CD14-positive monocyte (primary cell): ENCODE measurements around the gene TLCD2. TPM values are rescaled to one million over a fixed set of nuclear protein-coding genes. Genes with fewer than 3 reads are reported as not detected.

Experiments used
- DNase-seq, 3 donors: peaks; one replicate each; pipeline ENCODE4 v3.0.0-alpha.2; 2011 to 2022
- H2AFZ ChIP-seq: 2 replicates; pipeline ENCODE4 v1.6.0; 2012; ENCODE audit warnings: mild to moderate bottlenecking, low read depth, low read length, inconsistent platforms; ENCODE audit not compliant: insufficient read depth, poor library complexity, severe bottlenecking
- H3K27ac ChIP-seq, 2 donors: 1 replicate in 1 of 2; 2 replicates in 1 of 2; pipeline ENCODE4 v1.5.1; 2012 to 2013; ENCODE audit warnings: low read length in 2 of 2, control low read depth in 1 of 2, inconsistent platforms in 1 of 2, low read depth in 1 of 2, mild to moderate bottlenecking in 1 of 2
- H3K27me3 ChIP-seq, 2 donors: one replicate each; pipeline versions ENCODE4 v1.6.0 to v1.6.1; 2011 to 2013; ENCODE audit warnings: low read length in 2 of 2; ENCODE audit not compliant: control insufficient read depth in 2 of 2, insufficient read depth in 2 of 2
- H3K36me3 ChIP-seq, 2 donors: replicated peaks in 1 of 2; 1 replicate in 1 of 2; 2 replicates in 1 of 2; pipeline versions ENCODE4 v1.5.1 to v1.6.1; 2012 to 2013; ENCODE audit warnings: low read length in 2 of 2, control low read depth in 1 of 2, inconsistent platforms in 1 of 2, mild to moderate bottlenecking in 1 of 2; ENCODE audit not compliant: insufficient read depth in 2 of 2, control insufficient read depth in 1 of 2
- H3K4me1 ChIP-seq, 2 donors: 1 replicate in 1 of 2; 2 replicates in 1 of 2; pipeline versions ENCODE4 v1.5.1 to v1.6.1; 2012 to 2013; ENCODE audit warnings: low read length in 2 of 2, control low read depth in 1 of 2, inconsistent platforms in 1 of 2, mild to moderate bottlenecking in 1 of 2, moderate library complexity in 1 of 2; ENCODE audit not compliant: insufficient read depth in 2 of 2, control insufficient read depth in 1 of 2
- H3K4me2 ChIP-seq: replicated peaks from 2 replicates; pipeline ENCODE3; 2012; ENCODE audit warnings: low read length, moderate library complexity, mild to moderate bottlenecking; ENCODE audit not compliant: poor library complexity, severe bottlenecking; ENCODE audit errors: extremely low read depth
- H3K4me3 ChIP-seq, 3 experiments: fragments of 200-600 bp in 1 of 3; sonication (generic) in 1 of 3; replicated peaks in 1 of 3; 1 replicate in 2 of 3; 2 replicates in 1 of 3; pipeline ENCODE4 v1.5.1; 2011 to 2013; ENCODE audit warnings: low read length in 3 of 3, mild to moderate bottlenecking in 3 of 3, control low read depth in 2 of 3, low read depth in 2 of 3, inconsistent platforms in 1 of 3, moderate library complexity in 1 of 3
- H3K79me2 ChIP-seq: 2 replicates; pipeline ENCODE4 v1.6.0; 2012; ENCODE audit warnings: mild to moderate bottlenecking, control low read depth, inconsistent platforms, low read length, moderate library complexity; ENCODE audit not compliant: insufficient read depth
- H3K9ac ChIP-seq: 2 replicates; pipeline ENCODE4 v1.6.0; 2017; ENCODE audit warnings: low read length, mild to moderate bottlenecking; ENCODE audit not compliant: insufficient read depth, poor library complexity, severe bottlenecking
- H3K9me3 ChIP-seq, 2 donors: replicated peaks in 1 of 2; 1 replicate in 1 of 2; 2 replicates in 1 of 2; pipeline versions ENCODE4 v1.5.1 to v1.6.1; 2012 to 2013; ENCODE audit warnings: low read length in 2 of 2, control low read depth in 1 of 2; ENCODE audit not compliant: control insufficient read depth in 1 of 2, insufficient read depth in 1 of 2
- H4K20me1 ChIP-seq: 2 replicates; pipeline ENCODE4 v1.6.0; 2012; ENCODE audit warnings: mild to moderate bottlenecking, low read length, control low read depth, moderate library complexity; ENCODE audit not compliant: insufficient read depth
- H3K27ac Mint-ChIP-seq, 7 donors: one replicate each; pipeline ENCODE4 v1.8.0; 2020; ENCODE audit warnings: mild to moderate bottlenecking in 7 of 7, mixed read lengths in 7 of 7, moderate library complexity in 6 of 7, inconsistent platforms in 2 of 7
- H3K27me3 Mint-ChIP-seq, 3 donors: one replicate each; pipeline ENCODE4 v1.8.0; 2021 to 2022; ENCODE audit warnings: low read depth in 3 of 3, mild to moderate bottlenecking in 3 of 3, mixed read lengths in 3 of 3, moderate library complexity in 3 of 3, inconsistent platforms in 1 of 3
- H3K36me3 Mint-ChIP-seq, 2 donors: one replicate each; pipeline ENCODE4 v1.8.0; 2020; ENCODE audit warnings: mixed read lengths in 2 of 2, inconsistent platforms in 1 of 2, mild to moderate bottlenecking in 1 of 2
- H3K4me1 Mint-ChIP-seq: one replicate; pipeline ENCODE4 v1.8.0; 2020; ENCODE audit warnings: mild to moderate bottlenecking, mixed read lengths
- H3K4me3 Mint-ChIP-seq, 2 donors: one replicate each; pipeline ENCODE4 v1.8.0; 2020; ENCODE audit warnings: mild to moderate bottlenecking in 2 of 2, mixed read lengths in 2 of 2, moderate library complexity in 1 of 2
- H3K9me3 Mint-ChIP-seq, 7 donors: one replicate each; pipeline ENCODE4 v1.8.0; 2020 to 2022; ENCODE audit warnings: mixed read lengths in 7 of 7, mild to moderate bottlenecking in 6 of 7, moderate library complexity in 6 of 7, inconsistent platforms in 2 of 7
- WGBS: methylation state at CpG from one replicate; pipeline ENCODE4 v1.1.5; 2013; ENCODE audit warnings: missing lambda C conversion rate; ENCODE audit not compliant: insufficient coverage; 5-methylcytosine and 5-hydroxymethylcytosine counted together
- intact Hi-C, 2 donors: fragments of 100-400 bp; cut with micrococcal nuclease; formaldehyde crosslinking; loops; one replicate each; pipeline versions ENCODE4 v1.15.0 to v1.15.1; 2023
- polyA plus RNA-seq, 3 donors: library from polyadenylated mRNA; depleted of rRNA in 1 of 3; unstranded in 2 of 3; stranded (reverse) in 1 of 3; fragments of 300-500 nt in 2 of 3; fragments of >200 nt in 1 of 3; fragmentation: Illumina TruSeq in 2 of 3; gene quantifications; 1 replicate in 2 of 3; 2 replicates in 1 of 3; pipeline ENCODE4 v1.2.3, GENCODE V29; 2012 to 2021
- TF ChIP-seq, protein P1 (sequence below): fragments of 200-600 bp; IDR thresholded peaks from one replicate; pipeline ENCODE4 v1.8.0; 2022; ENCODE audit warnings: antibody characterized with exemption, mild to moderate bottlenecking

Gene TLCD2
- polyA plus RNA-seq, 3 donors: 0.03 TPM; not detected in 2

GRCh38 chr17:1727876-1728630 lies 17.9 kb upstream of the TLCD2 start:
- Histone ChIP-seq H3K4me2 (no peak overlapping the region), H3K36me3 (peaks cover 51 to 62% of the 10 kb centered on the region in 2 donors), H3K4me1 (peaks cover 24 to 33% of the 10 kb centered on the region in 2 donors), H3K9ac (no peak overlapping the region), H3K27me3 (no peaks in the 10 kb centered on the region), H2AFZ (no peak overlapping the region), H4K20me1 (peaks cover 72% of the 10 kb centered on the region), H3K9me3 (no peaks in the 10 kb centered on the region), H3K27ac (no peak overlapping the region), H3K79me2 (peaks cover 37% of the 10 kb centered on the region), H3K4me3 (no peak overlapping the region)
- no peak for DNase-seq
- Mint-ChIP-seq H3K4me1 (peaks cover 33% of the 10 kb centered on the region), H3K36me3 (peaks cover 24 to 68% of the 10 kb centered on the region in 2 donors), H3K27ac (peak overlapping the region in 4 of 7 donors; percentile 18 to 44 (median 30)), H3K4me3 (no peak overlapping the region), H3K9me3 (no peaks in the 10 kb centered on the region), H3K27me3 (peaks cover 0 to 2% (median 0%) of the 10 kb centered on the region in 3 donors)
- intact Hi-C loops: loop anchor here in 1 of 2 donors (10.0 kb wide), 1 partner anchor 107 kb away; the partner anchor contains the start of gene RPA1
- TF ChIP-seq, protein P1, sequence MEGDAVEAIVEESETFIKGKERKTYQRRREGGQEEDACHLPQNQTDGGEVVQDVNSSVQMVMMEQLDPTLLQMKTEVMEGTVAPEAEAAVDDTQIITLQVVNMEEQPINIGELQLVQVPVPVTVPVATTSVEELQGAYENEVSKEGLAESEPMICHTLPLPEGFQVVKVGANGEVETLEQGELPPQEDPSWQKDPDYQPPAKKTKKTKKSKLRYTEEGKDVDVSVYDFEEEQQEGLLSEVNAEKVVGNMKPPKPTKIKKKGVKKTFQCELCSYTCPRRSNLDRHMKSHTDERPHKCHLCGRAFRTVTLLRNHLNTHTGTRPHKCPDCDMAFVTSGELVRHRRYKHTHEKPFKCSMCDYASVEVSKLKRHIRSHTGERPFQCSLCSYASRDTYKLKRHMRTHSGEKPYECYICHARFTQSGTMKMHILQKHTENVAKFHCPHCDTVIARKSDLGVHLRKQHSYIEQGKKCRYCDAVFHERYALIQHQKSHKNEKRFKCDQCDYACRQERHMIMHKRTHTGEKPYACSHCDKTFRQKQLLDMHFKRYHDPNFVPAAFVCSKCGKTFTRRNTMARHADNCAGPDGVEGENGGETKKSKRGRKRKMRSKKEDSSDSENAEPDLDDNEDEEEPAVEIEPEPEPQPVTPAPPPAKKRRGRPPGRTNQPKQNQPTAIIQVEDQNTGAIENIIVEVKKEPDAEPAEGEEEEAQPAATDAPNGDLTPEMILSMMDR: no peak
- 98% methylated on average over 27 of the region's 28 CpGs for whole genome bisulfite sequencing

- Mint-ChIP-seq H3K27me3 (peaks cover 0 to 2% (median 0%) of the 10 kb centered on the region in 3 donors), H3K9me3 (no peaks in the 10 kb centered on the region), H3K4me1 (peaks cover 38% of the 10 kb centered on the region), H3K4me3 (no peak overlapping the region), H3K36me3 (peaks cover 20 to 61% of the 10 kb centered on the region in 2 donors), H3K27ac (no peak overlapping the region)
- peaks cover 37% of the 10 kb centered on the region for H3K79me2 ChIP-seq
- no peak for DNase-seq
- peaks cover 44 to 55% of the 10 kb centered on the region in 2 donors for H3K36me3 ChIP-seq
- H3K9ac ChIP-seq: no peak overlapping the region
- no peaks in the 10 kb centered on the region for H3K9me3 ChIP-seq
- peaks cover 64% of the 10 kb centered on the region for H4K20me1 ChIP-seq
- 97% methylated on average over 21 of the region's 21 CpGs for WGBS
- no peak overlapping the region for H3K4me3 ChIP-seq
- H3K4me1 ChIP-seq: peaks cover 30 to 37% of the 10 kb centered on the region in 2 donors
- no peaks in the 10 kb centered on the region for H3K27me3 ChIP-seq
- H3K4me2 ChIP-seq: no peak overlapping the region
- no peak overlapping the region for H2AFZ ChIP-seq
- intact Hi-C loops: loop anchor here in 1 of 2 donors (10.0 kb wide), 1 partner anchor 107 kb away; the partner anchor contains the start of gene RPA1
- no peak overlapping the region for H3K27ac ChIP-seq
- TF ChIP-seq, protein P1: no peak
Observed at GRCh38 chr17:1727258-1727789, 17.1 kb upstream of the TLCD2 start.
